ENCODE data around the gene CISH.

Gene CISH

GRCh38 chr3:50574444-50574831, 37.1 kb downstream of the CISH start:
- DNase-seq (ENCODE audit: low read depth) = no peak
- TF ChIP-seq MAX (IDR thresholded peaks at IDR 0.05; ENCODE audit: low read depth, low read length) = no peak
- no peak for TF ChIP-seq POLR2A (IDR thresholded peaks at IDR 0.05; ENCODE audit: extremely low read depth, insufficient read length)
- TF ChIP-seq MYC (IDR thresholded peaks at IDR 0.05; ENCODE audit: low read depth, low read length) = no peak
- no peak for TF ChIP-seq CTCF (IDR thresholded peaks at IDR 0.05; ENCODE audit: low read depth, low read length)
- no peak overlapping the region for H3K4me3 ChIP-seq (ENCODE audit: low read depth, low read length)

GRCh38 chr3:50573566-50574443, 37.8 kb downstream of the CISH start:
- H3K4me3 ChIP-seq (ENCODE audit: low read depth, low read length) = no peak overlapping the region
- TF ChIP-seq MAX (IDR thresholded peaks at IDR 0.05; ENCODE audit: low read depth, low read length) (no peak), MYC (IDR thresholded peaks at IDR 0.05; ENCODE audit: low read depth, low read length) (no peak), POLR2A (IDR thresholded peaks at IDR 0.05; ENCODE audit: extremely low read depth, insufficient read length) (no peak), CTCF (IDR thresholded peaks at IDR 0.05; ENCODE audit: low read depth, low read length) (no peak)
- no peak for DNase-seq (ENCODE audit: low read depth)

GRCh38 chr3:50572801-50573371, 38.7 kb downstream of the CISH start:
- no peak for DNase-seq (ENCODE audit: low read depth)
- H3K4me3 ChIP-seq (ENCODE audit: low read depth, low read length) = no peak overlapping the region

GRCh38 chr3:50572158-50572557, 39.4 kb downstream of the CISH start:
- peak; percentile 89 for TF ChIP-seq CTCF (IDR thresholded peaks at IDR 0.05; ENCODE audit: low read depth, low read length)
- TF ChIP-seq POLR2A (IDR thresholded peaks at IDR 0.05; ENCODE audit: extremely low read depth, insufficient read length) = no peak
- peak; percentile 46; the same call in 1 of the 2 replicates for TF ChIP-seq MAX (IDR thresholded peaks at IDR 0.05; ENCODE audit: low read depth, low read length)
- peak; percentile 40; the same call in 1 of the 2 replicates for TF ChIP-seq MYC (IDR thresholded peaks at IDR 0.05; ENCODE audit: low read depth, low read length)
- no peak overlapping the region for H3K4me3 ChIP-seq (ENCODE audit: low read depth, low read length)
- peak; percentile 78 for DNase-seq (ENCODE audit: low read depth)

More at GRCh38 chr3:50572801-50573371, 38.7 kb downstream of the CISH start:
- TF ChIP-seq CTCF (IDR thresholded peaks at IDR 0.05; ENCODE audit: low read depth, low read length) (no peak), POLR2A (IDR thresholded peaks at IDR 0.05; ENCODE audit: extremely low read depth, insufficient read length) (no peak), MAX (IDR thresholded peaks at IDR 0.05; ENCODE audit: low read depth, low read length) (no peak), MYC (IDR thresholded peaks at IDR 0.05; ENCODE audit: low read depth, low read length) (no peak)

GRCh38 chr3:50571486-50571885, 40.1 kb downstream of the CISH start:
- no peak overlapping the region for H3K4me3 ChIP-seq (ENCODE audit: low read depth, low read length)
- no peak for DNase-seq (ENCODE audit: low read depth)
- TF ChIP-seq MAX (IDR thresholded peaks at IDR 0.05; ENCODE audit: low read depth, low read length) (no peak), CTCF (IDR thresholded peaks at IDR 0.05; ENCODE audit: low read depth, low read length) (no peak), POLR2A (IDR thresholded peaks at IDR 0.05; ENCODE audit: extremely low read depth, insufficient read length) (no peak), MYC (IDR thresholded peaks at IDR 0.05; ENCODE audit: low read depth, low read length) (no peak)

All from NB4 (cell line).